H1 (cell line): Measurements from ENCODE around the gene MAPT. TPM values are rescaled to one million over a fixed set of nuclear protein-coding genes. Genes with fewer than 3 reads are reported as not detected.

Source experiments
- CTCF ChIA-PET: fragments of 300-600 bp; sonication (Branson Sonifier 250); formaldehyde crosslinking; loops from one replicate; lab custom pipeline; 2021; ENCODE audit not compliant: partially characterized antibody; lab: Charles Lee
- POLR2A ChIA-PET: fragments of 300-600 bp; sonication (Branson Sonifier 250); formaldehyde crosslinking; loops from one replicate; lab custom pipeline; 2021; ENCODE audit warnings: inconsistent platforms; ENCODE audit not compliant: partially characterized antibody; lab: Charles Lee
- DNase-seq, 2 experiments: peaks; one replicate each; pipeline versions ENCODE4 v3.0.0 to v3.0.0-alpha.2; 2010 to 2022; ENCODE audit warnings: low spot score in 2 of 2, low read depth in 1 of 2, mixed read lengths in 1 of 2
- FAIRE-seq: peaks from 2 replicates; lab custom pipeline; 2011; peaks lifted over from hg19 to GRCh38; lab: Jason Lieb, UNC
- H2AFZ ChIP-seq: 2 replicates; pipeline ENCODE4 v1.8.1; 2012; ENCODE audit warnings: low read length, inconsistent platforms
- H2AK5ac ChIP-seq: 2 replicates; pipeline ENCODE4 v1.6.1; 2013; ENCODE audit warnings: low read depth, low read length
- H2BK120ac ChIP-seq: replicated peaks from 2 replicates; pipeline ENCODE3; 2013; ENCODE audit warnings: low read depth, low read length, inconsistent platforms
- H2BK12ac ChIP-seq: 2 replicates; pipeline ENCODE4 v1.6.1; 2013; ENCODE audit warnings: low read depth, low read length
- H2BK15ac ChIP-seq: 2 replicates; pipeline ENCODE4 v1.6.1; 2013; ENCODE audit warnings: low read length
- H2BK20ac ChIP-seq: 2 replicates; pipeline ENCODE4 v1.6.1; 2013; ENCODE audit warnings: low read length
- H2BK5ac ChIP-seq: 2 replicates; pipeline ENCODE4 v1.6.1; 2013; ENCODE audit warnings: low read depth, low read length
- H3K14ac ChIP-seq: 2 replicates; pipeline ENCODE4 v1.6.1; 2013; ENCODE audit warnings: inconsistent platforms; ENCODE audit not compliant: insufficient read length
- H3K18ac ChIP-seq: 2 replicates; pipeline ENCODE4 v1.6.1; 2013; ENCODE audit warnings: low read length; ENCODE audit errors: extremely low read depth
- H3K23ac ChIP-seq: 2 replicates; pipeline ENCODE4 v1.6.1; 2013; ENCODE audit warnings: inconsistent platforms; ENCODE audit not compliant: insufficient read length
- H3K23me2 ChIP-seq: 2 replicates; pipeline ENCODE4 v1.6.1; 2013; ENCODE audit warnings: low read depth, low read length
- H3K27ac ChIP-seq: 2 replicates; pipeline ENCODE4 v1.6.1; 2011; ENCODE audit warnings: low read depth, low read length, inconsistent platforms
- H3K27me3 ChIP-seq, 4 experiments: replicated peaks in 1 of 4; 1 replicate in 1 of 4; 2 replicates in 3 of 4; pipeline versions ENCODE4 v1.6.1 to v1.8.1; 2011 to 2013; ENCODE audit warnings: low read length in 3 of 4, mild to moderate bottlenecking in 3 of 4, inconsistent platforms in 2 of 4, mixed read lengths in 2 of 4, moderate library complexity in 1 of 4; ENCODE audit not compliant: control insufficient read depth in 3 of 4, insufficient read depth in 3 of 4; ENCODE audit errors: extremely low read depth in 1 of 4
- H3K36me3 ChIP-seq, 4 experiments: 2 replicates each; pipeline versions ENCODE4 v1.6.1 to v1.8.1; 2011 to 2013; ENCODE audit warnings: mild to moderate bottlenecking in 4 of 4, low read length in 3 of 4, moderate library complexity in 2 of 4, control low read depth in 1 of 4, inconsistent platforms in 1 of 4; ENCODE audit not compliant: insufficient read depth in 4 of 4, control insufficient read depth in 2 of 4
- H3K4ac ChIP-seq: replicated peaks from 2 replicates; pipeline ENCODE3; 2013; ENCODE audit warnings: low read length, low read depth, mixed read lengths, inconsistent platforms; ENCODE audit not compliant: insufficient read length
- H3K4me1 ChIP-seq, 4 experiments: replicated peaks in 1 of 4; 1 replicate in 1 of 4; 2 replicates in 3 of 4; pipeline versions ENCODE4 v1.6.1 to v1.8.1; 2011 to 2013; ENCODE audit warnings: low read length in 3 of 4, inconsistent platforms in 2 of 4, mixed read lengths in 1 of 4; ENCODE audit not compliant: insufficient read depth in 4 of 4, control insufficient read depth in 3 of 4
- H3K4me2 ChIP-seq, 2 experiments: 2 replicates each; pipeline versions ENCODE4 v1.6.1 to v1.8.1; 2011 to 2013; ENCODE audit warnings: low read depth in 2 of 2, low read length in 2 of 2, control low read depth in 1 of 2, inconsistent platforms in 1 of 2, mild to moderate bottlenecking in 1 of 2; ENCODE audit not compliant: insufficient read depth in 1 of 2
- H3K4me3 ChIP-seq, 4 experiments: fragments of 200-600, 300-600 bp in 1 of 4; sonication (generic), shearing (Covaris generic), sonication (Bioruptor Twin) in 1 of 4; 2 replicates each; pipeline versions ENCODE4 v1.5.1 to v1.8.1; 2011 to 2016; ENCODE audit warnings: low read length in 4 of 4, low read depth in 3 of 4, control low read depth in 2 of 4, inconsistent platforms in 2 of 4, mild to moderate bottlenecking in 2 of 4, mixed read lengths in 1 of 4, moderate library complexity in 1 of 4; ENCODE audit not compliant: insufficient read depth in 2 of 4; ENCODE audit errors: extremely low read depth in 1 of 4
- H3K56ac ChIP-seq: replicated peaks from 2 replicates; pipeline ENCODE3; 2013; ENCODE audit warnings: low read depth, mild to moderate bottlenecking, mixed read lengths, low read length, inconsistent platforms; ENCODE audit not compliant: insufficient read length
- H3K79me1 ChIP-seq: 2 replicates; pipeline ENCODE4 v1.6.1; 2013; ENCODE audit warnings: low read depth, low read length, control low read depth
- H3K79me2 ChIP-seq, 2 experiments: 2 replicates each; pipeline versions ENCODE4 v1.6.1 to v1.8.1; 2012 to 2013; ENCODE audit warnings: low read length in 2 of 2, mild to moderate bottlenecking in 2 of 2, inconsistent platforms in 1 of 2; ENCODE audit not compliant: insufficient read depth in 2 of 2, control insufficient read depth in 1 of 2
- H3K9ac ChIP-seq, 4 experiments: replicated peaks in 1 of 4; 1 replicate in 1 of 4; 2 replicates in 3 of 4; pipeline versions ENCODE4 v1.6.1 to v1.8.1; 2011 to 2013; ENCODE audit warnings: low read depth in 3 of 4, low read length in 3 of 4, control low read depth in 2 of 4, mild to moderate bottlenecking in 2 of 4, moderate library complexity in 2 of 4, inconsistent platforms in 1 of 4; ENCODE audit errors: extremely low read depth in 1 of 4
- H3K9me3 ChIP-seq, 2 experiments: 2 replicates each; pipeline versions ENCODE4 v1.6.1 to v1.8.1; 2012 to 2013; ENCODE audit warnings: mild to moderate bottlenecking in 2 of 2, moderate library complexity in 2 of 2, control low read depth in 1 of 2, inconsistent platforms in 1 of 2, low read depth in 1 of 2, low read length in 1 of 2, mixed read lengths in 1 of 2; ENCODE audit not compliant: insufficient read depth in 2 of 2
- H4K20me1 ChIP-seq, 2 experiments: replicated peaks in 1 of 2; 2 replicates each; pipeline versions ENCODE3 to v1.8.1; 2011 to 2013; ENCODE audit warnings: inconsistent platforms in 2 of 2, low read length in 2 of 2, mild to moderate bottlenecking in 1 of 2; ENCODE audit not compliant: insufficient read depth in 2 of 2, control insufficient read depth in 1 of 2
- H4K5ac ChIP-seq: 2 replicates; pipeline ENCODE4 v1.6.1; 2013; ENCODE audit warnings: low read length, low read depth, mixed read lengths, inconsistent platforms; ENCODE audit not compliant: insufficient read length
- H4K8ac ChIP-seq: 2 replicates; pipeline ENCODE4 v1.8.0; 2013; ENCODE audit warnings: mild to moderate bottlenecking, moderate library complexity, low read length, inconsistent platforms; ENCODE audit not compliant: insufficient read depth; ENCODE audit errors: extremely low read depth
- H4K91ac ChIP-seq: replicated peaks from 2 replicates; pipeline ENCODE3; 2013; ENCODE audit warnings: low read length, mixed read lengths, inconsistent platforms; ENCODE audit not compliant: insufficient read length
- CHD1 ChIP-seq: IDR thresholded peaks from 2 replicates; pipeline ENCODE4 v1.6.1; 2012; ENCODE audit warnings: low read depth, low read length, improper control_type of control experiment
- JUN ChIP-seq: IDR thresholded peaks from 2 replicates; pipeline ENCODE4 v1.6.1; 2011; ENCODE audit warnings: low read depth, mild to moderate bottlenecking, improper control_type of control experiment, low read length
- TAF7 ChIP-seq: optimal IDR thresholded peaks from 2 replicates; pipeline ENCODE3; 2011; ENCODE audit warnings: low read depth, mild to moderate bottlenecking, inconsistent platforms, low read length, moderate library complexity, borderline replicate concordance
- WGBS, 2 experiments: shearing (Covaris generic) in 1 of 2; methylation state at CpG; one replicate each; pipeline versions ENCODE4 v1.1.6 to v1.1.7; 2013 to 2015; ENCODE audit warnings: low lambda C conversion rate in 2 of 2, mixed read lengths in 2 of 2, inconsistent platforms in 1 of 2, low coverage in 1 of 2, missing lambda C conversion rate in 1 of 2; ENCODE audit not compliant: insufficient replicate concordance in 2 of 2, insufficient coverage in 1 of 2, insufficient read length in 1 of 2; ENCODE audit errors: extremely low coverage in 1 of 2, missing lambda C conversion rate in 1 of 2; 5-methylcytosine and 5-hydroxymethylcytosine counted together
- polyA plus RNA-seq, 7 experiments: library from polyadenylated mRNA; depleted of rRNA in 3 of 7; stranded (reverse) in 5 of 7; unstranded in 2 of 7; fragments of >200 nt in 5 of 7; fragments of 200-250 nt in 2 of 7; gene quantifications; 1 replicate in 5 of 7; 2 replicates in 1 of 7; 4 replicates in 1 of 7; pipeline versions ENCODE4 v1.2.1 to v1.2.3, GENCODE V29; 2011 to 2013; ENCODE audit warnings: missing spikeins in 2 of 7, mixed read lengths in 2 of 7
- total RNA-seq: library from RNA; stranded (reverse); fragmentation: NEBNext Ultra II Directional; extraction: Animal tissue kit (Norgen Biotek cat#: 25700); gene quantifications from 2 replicates; pipeline ENCODE4 v1.2.1, GENCODE V29; 2021

MAPT gene
- total and polyA plus RNA-seq, 2 of the 8 experiments (the other 6 are each of a cell fraction or from before 2014, with no cell fraction given), result 0.54 to 1.7 TPM

- peaks cover 0 to 11% of the 10 kb centered on the region in 2 experiments for H4K20me1 ChIP-seq
- WGBS, 2 experiments, result 93% methylated on average over 12 of the region's 12 CpGs; no CpG with 5 or more reads in 1 of the 2 experiments
- CTCF ChIA-PET, result interaction anchor here (1.2 to 3.5 kb wide), 6 partner anchors 10 to 36 kb away, joined by 3 to 15 read pairs (median 6); no protein-coding TSS in a partner anchor
Measured at GRCh38 chr17:46038937-46039336, 144.6 kb downstream of the MAPT start.

More at GRCh38 chr17:46038937-46039336, 144.6 kb downstream of the MAPT start:
- Histone ChIP-seq H4K8ac (no peak overlapping the region; the same call in 1 of the 2 replicates), H2BK5ac (no peak overlapping the region), H3K4me1 (no peaks in the 10 kb centered on the region), H2AK5ac (no peak overlapping the region), H3K79me2 (peaks cover 0 to 4% of the 10 kb centered on the region in 2 experiments; a peak in 1 of 4 replicates), H3K14ac (no peak overlapping the region), H2BK20ac (no peak overlapping the region), H2AFZ (no peak overlapping the region), H2BK12ac (no peak overlapping the region), H3K9me3 (no peaks in the 10 kb centered on the region), H4K5ac (no peak overlapping the region), H3K36me3 (peaks cover 38 to 86% (median 74%) of the 10 kb centered on the region in 4 experiments), H3K4me3 (no peak overlapping the region), H4K91ac (no peak overlapping the region), H3K79me1 (no peaks in the 10 kb centered on the region), H3K23ac (no peak overlapping the region), H3K27me3 (no peaks in the 10 kb centered on the region), H2BK15ac (no peak overlapping the region), H3K18ac (no peak overlapping the region), H3K4ac (no peak overlapping the region), H3K23me2 (no peaks in the 10 kb centered on the region), H3K27ac (no peak overlapping the region), H2BK120ac (no peak overlapping the region), H3K4me2 (no peak overlapping the region), H3K56ac (no peak overlapping the region), H3K9ac (no peak overlapping the region)
- FAIRE-seq, result no peak
- POLR2A ChIA-PET, result interaction anchor here (2.2 to 4.3 kb wide), 2 partner anchors 11 to 155 kb away, joined by 6 to 16 read pairs; partner anchors contain the start of gene KANSL1
- DNase-seq, result no peak
- no peak for TF ChIP-seq TAF7
- TF ChIP-seq CHD1, result no peak
- TF ChIP-seq JUN, result no peak
